ENCODE measurements around the gene DLGAP1. TPM values are rescaled to one million over a fixed set of nuclear protein-coding genes. Genes with fewer than 3 reads are reported as not detected.

The DLGAP1 gene
- total RNA-seq, 4 donors from 2014 or later = 1.2 to 1.4 (median 1.4) TPM

- Histone ChIP-seq H3K9me3 (no peaks in the 10 kb centered on the region), H3K4me3 (no peak overlapping the region), H3K27ac (replicated peaks in 1 of 4) (peak overlapping the region in 1 of 4 donors; percentile 39), H3K27me3 (no peaks in the 10 kb centered on the region), H3K36me3 (peaks cover 17 to 38% (median 31%) of the 10 kb centered on the region in 4 donors), H3K4me1 (peaks cover 9 to 47% (median 38%) of the 10 kb centered on the region in 4 donors)
- DNase-seq (ENCODE audit: extremely low spot score) = no peak
- TF ChIP-seq POLR2AphosphoS5 (IDR thresholded peaks at IDR 0.05) = no peak
- TF ChIP-seq CTCF (IDR thresholded peaks at IDR 0.05) = no peak
- TF ChIP-seq POLR2A (IDR thresholded peaks at IDR 0.05; ENCODE audit: low read depth) = no peak
- no peak for TF ChIP-seq EP300 (IDR thresholded peaks at IDR 0.05)
- 82% methylated on average over 5 of the region's 5 CpGs for WGBS
- intact Hi-C loops (cut with DNase I) = loop anchor here (5.0 kb wide), 2 partner anchors 177 to 208 kb away; no protein-coding TSS in a partner anchor
These were observed 995.9 kb downstream of the DLGAP1 start for GRCh38 chr18:3458952-3459853.

DNA sequence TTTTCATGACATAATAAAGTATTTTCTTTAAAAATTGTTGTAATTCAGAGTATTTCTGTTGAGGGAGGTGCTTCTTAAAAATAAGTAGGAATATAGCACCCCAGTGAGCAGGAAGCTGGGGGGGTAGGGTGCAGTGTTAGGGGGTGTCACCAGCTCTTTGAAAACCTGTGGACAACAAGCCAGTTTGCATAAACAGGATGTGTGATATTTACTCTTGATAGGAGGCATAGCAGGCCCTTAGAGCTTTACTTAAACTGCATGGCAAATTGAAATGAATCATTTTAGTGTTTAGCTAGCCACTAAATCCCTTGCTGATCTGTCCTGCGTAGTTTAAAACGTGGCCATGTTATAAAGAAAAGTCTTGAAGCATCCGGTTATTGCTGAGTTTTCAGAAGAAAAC is 996.7 kb downstream of the DLGAP1 start:
- peaks cover 16 to 55% (median 44%) of the 10 kb centered on the region in 4 donors for H3K4me1 ChIP-seq
- H3K27me3 ChIP-seq = no peaks in the 10 kb centered on the region
- no peaks in the 10 kb centered on the region for H3K9me3 ChIP-seq
- H3K4me3 ChIP-seq = no peak overlapping the region
- H3K27ac ChIP-seq (replicated peaks in 1 of 4) = peak overlapping the region in 1 of 4 donors; percentile 39
- DNase-seq (ENCODE audit: extremely low spot score) = peak; percentile 34
- peaks cover 17 to 38% (median 31%) of the 10 kb centered on the region in 4 donors for H3K36me3 ChIP-seq
- intact Hi-C loops (cut with DNase I) = loop anchor here (5.0 kb wide), 2 partner anchors 176 to 209 kb away; no protein-coding TSS in a partner anchor
- WGBS = 78% methylated on average over 3 of the region's 3 CpGs
- TF ChIP-seq EP300 (IDR thresholded peaks at IDR 0.05) = no peak
- no peak for TF ChIP-seq CTCF (IDR thresholded peaks at IDR 0.05)
- no peak for TF ChIP-seq POLR2AphosphoS5 (IDR thresholded peaks at IDR 0.05)
- TF ChIP-seq POLR2A (IDR thresholded peaks at IDR 0.05; ENCODE audit: low read depth) = no peak

DNA sequence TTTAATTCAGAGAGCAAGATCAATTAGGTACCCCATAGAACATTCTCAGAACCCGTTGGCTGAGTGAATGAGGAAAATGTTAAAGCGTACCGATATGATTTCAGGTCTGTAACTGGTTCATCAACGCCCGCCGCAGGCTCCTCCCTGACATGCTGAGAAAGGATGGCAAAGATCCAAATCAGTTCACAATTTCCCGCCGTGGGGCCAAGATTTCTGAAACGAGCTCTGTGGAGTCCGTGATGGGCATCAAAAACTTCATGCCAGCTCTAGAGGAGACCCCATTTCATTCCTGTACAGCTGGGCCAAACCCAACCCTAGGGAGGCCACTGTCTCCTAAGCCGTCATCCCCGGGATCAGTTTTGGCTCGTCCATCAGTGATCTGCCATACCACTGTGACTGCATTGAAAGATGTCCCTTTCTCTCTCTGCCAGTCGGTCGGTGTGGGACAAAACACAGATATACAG is 997.8 kb downstream of the DLGAP1 start:
- H3K9me3 ChIP-seq = no peaks in the 10 kb centered on the region
- intact Hi-C loops (cut with DNase I) = loop anchor here (5.0 kb wide), 2 partner anchors 175 to 210 kb away; no protein-coding TSS in a partner anchor
- TF ChIP-seq EP300 (IDR thresholded peaks at IDR 0.05) = no peak
- no peak for TF ChIP-seq POLR2AphosphoS5 (IDR thresholded peaks at IDR 0.05)
- TF ChIP-seq POLR2A (IDR thresholded peaks at IDR 0.05; ENCODE audit: low read depth) = no peak
- no peaks in the 10 kb centered on the region for H3K27me3 ChIP-seq
- WGBS = 80% methylated on average over 15 of the region's 15 CpGs
- no peak overlapping the region for H3K4me3 ChIP-seq
- peaks cover 17 to 38% (median 31%) of the 10 kb centered on the region in 4 donors for H3K36me3 ChIP-seq
- H3K4me1 ChIP-seq = peaks cover 24 to 65% (median 53%) of the 10 kb centered on the region in 4 donors
- peak; percentile 77 for DNase-seq (ENCODE audit: extremely low spot score)
- H3K27ac ChIP-seq (replicated peaks in 1 of 4) = peak overlapping the region in 1 of 4 donors; percentile 19

GRCh38 chr18:3456686-3457069 is 998.4 kb downstream of the DLGAP1 start:
- WGBS = 55% methylated on average over 1 of the region's 1 CpG
- intact Hi-C loops (cut with DNase I) = loop anchor here (5.0 kb wide), 2 partner anchors 174 to 211 kb away; no protein-coding TSS in a partner anchor
- no peak for DNase-seq (ENCODE audit: extremely low spot score)
- peak overlapping the region in 2 of 4 donors; percentile 35 to 100 for H3K27ac ChIP-seq (replicated peaks in 1 of 4)
- no peak for TF ChIP-seq CTCF (IDR thresholded peaks at IDR 0.05)
- no peak for TF ChIP-seq POLR2A (IDR thresholded peaks at IDR 0.05; ENCODE audit: low read depth)
- TF ChIP-seq EP300 (IDR thresholded peaks at IDR 0.05) = no peak
- no peak for TF ChIP-seq POLR2AphosphoS5 (IDR thresholded peaks at IDR 0.05)
- no peak overlapping the region for H3K4me3 ChIP-seq
- no peaks in the 10 kb centered on the region for H3K27me3 ChIP-seq
- H3K4me1 ChIP-seq = peaks cover 24 to 66% (median 54%) of the 10 kb centered on the region in 4 donors
- peaks cover 17 to 38% (median 31%) of the 10 kb centered on the region in 4 donors for H3K36me3 ChIP-seq
- H3K9me3 ChIP-seq = no peaks in the 10 kb centered on the region
